Medulla oblongata (tissue), 1 donor: ENCODE results near the gene CSTF2T.

Source experiments
- DNase-seq: peaks from one replicate; pipeline ENCODE4 v3.0.0-alpha.2; 2015; ENCODE audit errors: extremely low spot score

The CSTF2T gene

DNA sequence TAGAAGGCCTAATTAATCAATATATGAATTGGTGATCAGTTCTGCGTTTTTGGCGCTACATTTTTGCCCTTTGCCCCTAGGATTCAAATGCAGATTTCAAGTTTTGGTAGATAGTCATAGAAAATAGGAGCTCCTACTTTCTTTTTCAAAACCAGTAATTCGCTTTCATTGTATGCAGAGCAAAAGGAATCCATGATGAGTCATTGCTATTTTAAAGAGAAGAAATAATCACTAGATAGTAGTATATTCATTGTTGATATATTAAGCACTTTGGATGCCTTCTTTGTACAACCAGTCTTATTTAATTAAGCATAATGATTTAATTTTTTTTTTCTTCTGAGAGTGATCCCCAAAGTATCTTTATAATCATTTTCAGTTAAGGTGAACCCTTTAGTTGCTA is 50.3 kb downstream of the CSTF2T start:
- no peak for DNase-seq
